Measurements from ENCODE around the gene CDIP1. TPM values are rescaled to one million over a fixed set of nuclear protein-coding genes. Genes with fewer than 3 reads are reported as not detected.

The CDIP1 gene
- total and polyA plus RNA-seq, 4 experiments from 2014 or later = 10.2 to 21.1 (median 17.3) TPM

DNA sequence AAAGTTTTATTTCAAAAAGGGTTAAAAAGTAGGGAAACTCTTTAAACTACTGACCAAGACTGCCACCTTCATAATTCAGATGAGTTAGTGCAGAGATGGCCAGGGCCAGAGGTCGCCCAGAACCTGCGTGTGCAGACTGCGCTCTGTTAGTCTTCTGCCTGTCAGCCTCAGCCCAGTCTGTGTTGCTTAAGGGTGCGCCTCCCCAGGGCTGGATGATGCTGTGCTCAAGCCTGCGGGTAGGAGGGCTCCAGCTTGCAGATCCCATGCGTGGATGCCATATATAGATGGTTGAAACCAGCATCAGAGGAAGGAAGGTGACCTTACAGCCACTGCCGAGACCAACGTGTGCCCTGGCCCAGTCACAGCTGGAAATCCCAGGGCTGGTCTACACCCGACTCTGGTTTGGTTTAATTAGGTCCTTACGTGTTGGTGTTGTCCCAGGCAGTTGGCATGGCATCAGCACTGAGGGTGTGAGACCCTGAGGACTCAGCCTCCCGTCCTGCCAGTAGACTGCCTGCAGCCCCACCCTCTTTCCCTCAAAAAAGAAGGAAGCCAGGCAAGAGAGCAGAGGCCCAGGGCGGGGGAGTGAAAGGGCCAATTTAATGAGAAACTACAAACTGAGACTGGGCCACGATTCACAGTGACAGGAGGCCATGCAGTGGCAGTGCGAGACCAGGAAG is 27.7 kb downstream of the CDIP1 start:
- H3K4me3 ChIP-seq (ENCODE audit: low read length in 2 of 2) = no peak overlapping the region
- Mint-ChIP-seq H3K4me3 (no peak overlapping the region), H3K27me3 (no peaks in the 10 kb centered on the region), H3K4me1 (peaks cover 39 to 77% (median 55%) of the 10 kb centered on the region in 4 donors), H3K36me3 (peaks cover 42 to 72% of the 10 kb centered on the region in 2 donors), H3K27ac (peak overlapping the region; percentile 60 to 91 (median 82)), H3K9me3 (no peaks in the 10 kb centered on the region)
- H3K36me3 ChIP-seq (ENCODE audit: insufficient read depth, low read length) = peaks cover 58% of the 10 kb centered on the region
- peaks cover 52% of the 10 kb centered on the region for H3K4me1 ChIP-seq (ENCODE audit: insufficient read depth, low read length)
- POLR2A ChIA-PET (ENCODE audit: partially characterized antibody) = interaction anchor here (1.2 to 1.6 kb wide), 2 partner anchors 9 to 35 kb away, joined by 3 to 6 read pairs; partner anchors contain the start of gene HMOX2
- no peaks in the 10 kb centered on the region for H3K9me3 ChIP-seq (ENCODE audit: control insufficient read depth in 1 of 2, low read length in 2 of 2)
- no peaks in the 10 kb centered on the region for H3K27me3 ChIP-seq (ENCODE audit: insufficient read depth, low read length)
- intact Hi-C loops (cut with micrococcal nuclease) = no loop called here
- CTCF ChIA-PET (ENCODE audit: partially characterized antibody) = interaction anchor here (2.0 to 13.3 kb wide), 3 partner anchors 26 to 38 kb away, joined by 5 to 343 read pairs (median 203); partner anchors contain the start of genes HMOX2 and NMRAL1
- no peak for DNase-seq
- no peak overlapping the region for H3K27ac ChIP-seq (ENCODE audit: low read depth, low read length)

DNA sequence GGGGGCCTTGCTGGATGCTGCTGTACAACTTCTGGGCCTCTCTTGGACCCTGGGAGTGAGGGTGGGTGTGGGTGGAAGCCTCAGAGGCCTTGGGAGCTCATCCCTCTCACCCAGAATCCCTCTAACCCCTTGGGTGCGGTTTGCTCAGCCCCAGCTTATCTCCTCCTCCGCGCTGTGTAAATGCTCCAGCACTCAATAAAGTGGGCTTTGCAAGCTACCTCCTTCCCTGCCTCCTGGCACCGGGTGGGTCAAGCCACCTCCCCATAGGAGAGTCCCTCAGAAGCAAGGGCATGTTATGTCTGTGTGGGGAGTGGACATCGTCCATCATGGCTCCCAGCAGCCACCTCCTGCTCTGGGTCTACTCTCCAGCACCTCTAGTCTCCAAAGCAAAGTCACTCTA is 28.4 kb downstream of the CDIP1 start:
- H3K4me3 Mint-ChIP-seq = peak overlapping the region in 3 of 8 donors; percentile 13 to 30 (median 27)
- Histone ChIP-seq H3K4me3 (ENCODE audit: low read length in 2 of 2) (no peak overlapping the region), H3K36me3 (ENCODE audit: insufficient read depth, low read length) (peaks cover 58% of the 10 kb centered on the region), H3K4me1 (ENCODE audit: insufficient read depth, low read length) (peaks cover 52% of the 10 kb centered on the region), H3K27me3 (ENCODE audit: insufficient read depth, low read length) (no peaks in the 10 kb centered on the region), H3K27ac (ENCODE audit: low read depth, low read length) (no peak overlapping the region), H3K9me3 (ENCODE audit: control insufficient read depth in 1 of 2, low read length in 2 of 2) (no peaks in the 10 kb centered on the region)
- no peaks in the 10 kb centered on the region for H3K27me3 Mint-ChIP-seq
- H3K36me3 Mint-ChIP-seq = peaks cover 42 to 74% of the 10 kb centered on the region in 2 donors
- ChIA-PET CTCF (ENCODE audit: partially characterized antibody) (interaction anchor here (1.0 to 13.3 kb wide), 3 partner anchors 26 to 75 kb away, joined by 3 to 343 read pairs (median 203); partner anchors contain the start of genes HMOX2 and NMRAL1), POLR2A (ENCODE audit: partially characterized antibody) (interaction anchor here (1.2 to 1.6 kb wide), 3 partner anchors 9 to 34 kb away, joined by 3 to 6 read pairs (median 5); partner anchors contain the start of gene HMOX2)
- no peaks in the 10 kb centered on the region for H3K9me3 Mint-ChIP-seq
- DNase-seq = no peak
- intact Hi-C loops (cut with micrococcal nuclease) = no loop called here
- peak overlapping the region in 6 of 7 donors; percentile 75 to 85 (median 80) for H3K27ac Mint-ChIP-seq
- peaks cover 39 to 77% (median 56%) of the 10 kb centered on the region in 4 donors for H3K4me1 Mint-ChIP-seq

DNA sequence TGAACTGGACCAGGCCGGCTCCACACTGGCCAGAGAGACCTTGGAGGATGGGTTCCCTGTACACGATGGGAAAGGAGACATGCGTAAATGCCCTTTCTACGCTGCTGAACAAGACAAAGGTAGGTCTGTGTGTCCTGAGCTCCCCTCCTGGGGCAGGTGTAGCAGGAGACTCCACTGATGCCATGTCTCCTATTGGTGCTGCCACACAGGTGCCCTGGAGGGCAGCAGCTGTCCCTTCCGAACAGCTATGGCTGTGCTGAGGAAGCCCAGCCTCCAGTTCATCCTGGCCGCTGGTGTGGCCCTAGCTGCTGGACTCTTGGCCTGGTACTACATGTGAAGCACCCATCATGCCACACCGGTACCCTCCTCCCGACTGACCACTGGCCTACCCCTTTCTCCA is 29.2 kb downstream of the CDIP1 start:
- Mint-ChIP-seq H3K4me1 (peaks cover 38 to 76% (median 54%) of the 10 kb centered on the region in 4 donors), H3K27ac (peak overlapping the region in 6 of 7 donors; percentile 22 to 75 (median 66)), H3K36me3 (peaks cover 42 to 74% of the 10 kb centered on the region in 2 donors), H3K9me3 (no peaks in the 10 kb centered on the region), H3K27me3 (no peaks in the 10 kb centered on the region), H3K4me3 (no peak overlapping the region)
- ChIA-PET POLR2A (ENCODE audit: partially characterized antibody) (interaction anchor here (1.3 to 1.6 kb wide), 2 partner anchors 15 to 33 kb away, joined by 5 to 6 read pairs; partner anchors contain the start of gene HMOX2), CTCF (ENCODE audit: partially characterized antibody) (interaction anchor here (1.0 to 13.3 kb wide), 3 partner anchors 25 to 76 kb away, joined by 3 to 343 read pairs (median 203); partner anchors contain the start of genes HMOX2 and NMRAL1)
- H3K27ac ChIP-seq (ENCODE audit: low read depth, low read length) = no peak overlapping the region
- no peak for DNase-seq
- H3K36me3 ChIP-seq (ENCODE audit: insufficient read depth, low read length) = peaks cover 58% of the 10 kb centered on the region
- no peak overlapping the region for H3K4me3 ChIP-seq (ENCODE audit: low read length in 2 of 2)
- H3K27me3 ChIP-seq (ENCODE audit: insufficient read depth, low read length) = no peaks in the 10 kb centered on the region
- intact Hi-C loops (cut with micrococcal nuclease) = no loop called here
- H3K9me3 ChIP-seq (ENCODE audit: control insufficient read depth in 1 of 2, low read length in 2 of 2) = no peaks in the 10 kb centered on the region
- H3K4me1 ChIP-seq (ENCODE audit: insufficient read depth, low read length) = peaks cover 52% of the 10 kb centered on the region

DNA sequence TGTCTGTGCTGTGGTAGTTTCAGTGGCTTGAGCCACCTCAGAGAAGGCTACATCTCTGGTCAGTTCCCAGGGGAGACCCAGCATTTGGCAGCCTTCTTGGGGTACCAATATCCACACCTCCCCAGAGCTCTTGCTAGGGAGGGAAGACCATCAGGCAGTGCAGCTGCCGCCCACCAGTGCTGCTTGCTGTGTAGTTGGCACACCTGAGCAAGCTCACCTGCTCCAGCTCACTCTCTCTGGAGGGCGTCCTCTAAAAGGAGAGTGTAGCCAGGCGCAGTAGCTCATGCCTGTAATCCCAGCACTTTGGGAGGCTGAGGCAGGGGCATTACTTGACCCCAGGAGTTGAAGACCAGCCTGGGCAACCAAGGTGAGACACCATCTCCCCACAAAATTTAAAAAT is 29.8 kb downstream of the CDIP1 start:
- Mint-ChIP-seq H3K9me3 (no peaks in the 10 kb centered on the region), H3K27me3 (no peaks in the 10 kb centered on the region), H3K4me3 (no peak overlapping the region), H3K4me1 (peaks cover 36 to 74% (median 53%) of the 10 kb centered on the region in 4 donors), H3K27ac (peak overlapping the region in 4 of 7 donors; percentile 61 to 72 (median 66)), H3K36me3 (peaks cover 44 to 74% of the 10 kb centered on the region in 2 donors)
- DNase-seq = no peak
- peaks cover 58% of the 10 kb centered on the region for H3K36me3 ChIP-seq (ENCODE audit: insufficient read depth, low read length)
- intact Hi-C loops (cut with micrococcal nuclease) = no loop called here
- ChIA-PET CTCF (ENCODE audit: partially characterized antibody) (interaction anchor here (1.1 to 13.3 kb wide), 7 partner anchors 23 to 106 kb away, joined by 3 to 343 read pairs (median 3); partner anchors contain the start of genes HMOX2 and NMRAL1), POLR2A (ENCODE audit: partially characterized antibody) (interaction anchor here (1.2 to 11.8 kb wide), 4 partner anchors 14 to 32 kb away, joined by 4 to 247 read pairs (median 78); partner anchors contain the start of genes CDIP1, HMOX2 and NMRAL1)
- peaks cover 52% of the 10 kb centered on the region for H3K4me1 ChIP-seq (ENCODE audit: insufficient read depth, low read length)
- no peaks in the 10 kb centered on the region for H3K9me3 ChIP-seq (ENCODE audit: control insufficient read depth in 1 of 2, low read length in 2 of 2)
- no peak overlapping the region for H3K4me3 ChIP-seq (ENCODE audit: low read length in 2 of 2)
- no peak overlapping the region for H3K27ac ChIP-seq (ENCODE audit: low read depth, low read length)
- H3K27me3 ChIP-seq (ENCODE audit: insufficient read depth, low read length) = no peaks in the 10 kb centered on the region

DNA sequence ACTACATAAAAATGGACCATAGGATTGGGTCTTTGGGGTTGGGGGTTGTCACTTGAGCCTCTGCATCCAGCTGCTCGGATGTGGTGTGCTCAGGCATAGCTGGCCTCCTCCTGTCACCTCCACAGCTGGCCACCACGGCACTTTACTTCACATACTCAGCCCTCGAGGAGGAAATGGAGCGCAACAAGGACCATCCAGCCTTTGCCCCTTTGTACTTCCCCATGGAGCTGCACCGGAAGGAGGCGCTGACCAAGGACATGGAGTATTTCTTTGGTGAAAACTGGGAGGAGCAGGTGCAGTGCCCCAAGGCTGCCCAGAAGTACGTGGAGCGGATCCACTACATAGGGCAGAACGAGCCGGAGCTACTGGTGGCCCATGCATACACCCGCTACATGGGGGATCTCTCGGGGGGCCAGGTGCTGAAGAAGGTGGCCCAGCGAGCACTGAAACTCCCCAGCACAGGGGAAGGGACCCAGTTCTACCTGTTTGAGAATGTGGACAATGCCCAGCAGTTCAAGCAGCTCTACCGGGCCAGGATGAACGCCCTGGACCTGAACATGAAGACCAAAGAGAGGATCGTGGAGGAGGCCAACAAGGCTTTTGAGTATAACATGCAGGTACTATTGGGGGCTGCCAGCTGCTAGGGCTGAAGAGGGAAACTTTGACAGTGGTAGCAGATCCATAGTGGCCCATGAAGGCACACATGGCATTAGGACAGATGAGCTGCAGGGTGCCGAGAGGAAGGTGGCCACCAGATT is 30.8 kb downstream of the CDIP1 start:
- POLR2A ChIA-PET (ENCODE audit: partially characterized antibody) = interaction anchor here (0.8 to 11.8 kb wide), 10 partner anchors 20 to 108 kb away, joined by 3 to 247 read pairs (median 5); partner anchors contain the start of genes CDIP1, HMOX2 and NMRAL1
- intact Hi-C loops (cut with micrococcal nuclease) = no loop called here
- CTCF ChIA-PET (ENCODE audit: partially characterized antibody) = interaction anchor here (0.6 to 13.3 kb wide), 20 partner anchors 9 to 116 kb away, joined by 3 to 343 read pairs (median 4); partner anchors contain the start of genes C16orf96, CDIP1, HMOX2 and MGRN1
- H3K4me1 ChIP-seq (ENCODE audit: insufficient read depth, low read length) = peaks cover 56% of the 10 kb centered on the region
- Mint-ChIP-seq H3K27me3 (no peaks in the 10 kb centered on the region), H3K4me3 (peak overlapping the region in 1 of 8 donors; percentile 38), H3K4me1 (peaks cover 40 to 76% (median 57%) of the 10 kb centered on the region in 4 donors), H3K36me3 (peaks cover 49 to 69% of the 10 kb centered on the region in 2 donors), H3K27ac (peak overlapping the region; percentile 85 to 100 (median 99)), H3K9me3 (no peaks in the 10 kb centered on the region)
- no peaks in the 10 kb centered on the region for H3K9me3 ChIP-seq (ENCODE audit: control insufficient read depth in 1 of 2, low read length in 2 of 2)
- H3K36me3 ChIP-seq (ENCODE audit: insufficient read depth, low read length) = peaks cover 57% of the 10 kb centered on the region
- no peak overlapping the region for H3K4me3 ChIP-seq (ENCODE audit: low read length in 2 of 2)
- DNase-seq = no peak
- H3K27me3 ChIP-seq (ENCODE audit: insufficient read depth, low read length) = no peaks in the 10 kb centered on the region
- peak overlapping the region; percentile 77 for H3K27ac ChIP-seq (ENCODE audit: low read depth, low read length)

DNA sequence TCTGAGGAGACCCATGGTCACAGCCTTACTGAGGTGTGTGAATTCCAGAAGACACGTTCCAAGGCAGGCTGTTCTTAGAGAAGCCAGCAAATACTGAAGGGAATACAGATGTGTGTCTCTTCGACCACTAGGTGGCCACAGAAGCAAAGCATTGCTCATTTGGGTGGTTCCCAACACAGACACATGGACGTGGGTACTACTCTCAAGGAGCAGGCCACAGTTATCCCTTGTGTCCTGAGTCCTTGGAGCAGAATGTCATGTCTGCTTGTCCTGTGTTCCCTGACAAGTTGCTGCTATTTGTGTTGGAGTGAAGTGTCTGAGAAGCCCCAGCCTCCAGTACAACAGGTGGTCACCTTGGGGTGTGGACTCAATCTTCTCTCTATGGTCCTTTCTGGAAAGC is 32.1 kb downstream of the CDIP1 start:
- H3K4me3 Mint-ChIP-seq = peak overlapping the region; percentile 49 to 94 (median 80)
- DNase-seq = peak; percentile 66 to 73 (median 68)
- Histone ChIP-seq H3K27ac (ENCODE audit: low read depth, low read length) (peak overlapping the region; percentile 77), H3K4me3 (ENCODE audit: low read length in 2 of 2) (peak overlapping the region in 1 of 2 donors; percentile 57), H3K27me3 (ENCODE audit: insufficient read depth, low read length) (no peaks in the 10 kb centered on the region), H3K4me1 (ENCODE audit: insufficient read depth, low read length) (peaks cover 67% of the 10 kb centered on the region), H3K9me3 (ENCODE audit: control insufficient read depth in 1 of 2, low read length in 2 of 2) (no peaks in the 10 kb centered on the region), H3K36me3 (ENCODE audit: insufficient read depth, low read length) (peaks cover 44% of the 10 kb centered on the region)
- intact Hi-C loops (cut with micrococcal nuclease) = loop anchor here (1.0 kb wide), 5 partner anchors 30 to 450 kb away; partner anchors contain the start of genes HMOX2 and MGRN1
- H3K4me1 Mint-ChIP-seq = peaks cover 40 to 77% (median 60%) of the 10 kb centered on the region in 4 donors
- H3K36me3 Mint-ChIP-seq = peaks cover 41 to 57% of the 10 kb centered on the region in 2 donors
- H3K27me3 Mint-ChIP-seq = no peaks in the 10 kb centered on the region
- H3K9me3 Mint-ChIP-seq = no peaks in the 10 kb centered on the region
- ChIA-PET CTCF (ENCODE audit: partially characterized antibody) (interaction anchor here (0.6 to 13.3 kb wide), 20 partner anchors 8 to 254 kb away, joined by 3 to 343 read pairs (median 6); partner anchors contain the start of genes C16orf96, CORO7, HMOX2 and MGRN1), POLR2A (ENCODE audit: partially characterized antibody) (interaction anchor here (0.6 to 11.8 kb wide), 22 partner anchors 8 to 156 kb away, joined by 3 to 247 read pairs (median 12); partner anchors contain the start of genes CDIP1, CORO7, HMOX2 and MGRN1)
- peak overlapping the region; percentile 96 to 100 (median 99) for H3K27ac Mint-ChIP-seq
